AG20443 (cell line): ENCODE measurements around the gene FILIP1L.

Experiments
- DNase-seq: peaks from one replicate; pipeline ENCODE4 v3.0.0; 2012; ENCODE audit warnings: low spot score, mixed read lengths

The FILIP1L gene

GRCh38 chr3:100008081-100008698, 106.1 kb downstream of the FILIP1L start:
- DNase-seq: no peak

GRCh38 chr3:100007313-100007712, 107.0 kb downstream of the FILIP1L start:
- no peak for DNase-seq

- peak; percentile 25 for DNase-seq
These were observed 107.6 kb downstream of the FILIP1L start for GRCh38 chr3:100006570-100007271.

- DNase-seq: no peak
These were observed 108.5 kb downstream of the FILIP1L start for GRCh38 chr3:100005665-100006393.

- no peak for DNase-seq
These were observed 109.4 kb downstream of the FILIP1L start for GRCh38 chr3:100004931-100005330.

GRCh38 chr3:100003609-100004503, 110.4 kb downstream of the FILIP1L start:
- DNase-seq: no peak

GRCh38 chr3:100002599-100003350, 111.5 kb downstream of the FILIP1L start:
- DNase-seq: peak; percentile 72

GRCh38 chr3:100001526-100002270, 112.6 kb downstream of the FILIP1L start:
- no peak for DNase-seq

GRCh38 chr3:100001083-100001482, 113.2 kb downstream of the FILIP1L start:
- DNase-seq: no peak

- DNase-seq: peak; percentile 71
These were observed 114.8 kb downstream of the FILIP1L start for GRCh38 chr3:99999536-99999935.

- DNase-seq: no peak
These were observed 117.0 kb downstream of the FILIP1L start for GRCh38 chr3:99997293-99997692.

GRCh38 chr3:99990179-99990578, 124.1 kb downstream of the FILIP1L start:
- no peak for DNase-seq

- DNase-seq: no peak
These were observed 129.6 kb downstream of the FILIP1L start for GRCh38 chr3:99984668-99985067.

- no peak for DNase-seq
These were observed 130.2 kb downstream of the FILIP1L start for GRCh38 chr3:99984139-99984538.

- DNase-seq: no peak
These were observed 131.7 kb downstream of the FILIP1L start for GRCh38 chr3:99982650-99983049.

- no peak for DNase-seq
These were observed 133.2 kb downstream of the FILIP1L start for GRCh38 chr3:99981138-99981537.

- DNase-seq: no peak
These were observed 133.7 kb downstream of the FILIP1L start for GRCh38 chr3:99980606-99981005.

GRCh38 chr3:99978221-99978620, 136.1 kb downstream of the FILIP1L start:
- DNase-seq: no peak

- no peak for DNase-seq
These were observed 137.7 kb downstream of the FILIP1L start for GRCh38 chr3:99976584-99976983.

- no peak for DNase-seq
These were observed 139.3 kb downstream of the FILIP1L start for GRCh38 chr3:99974989-99975388.
